Measurements from ENCODE around the gene GTF3C4. TPM values are rescaled to one million over a fixed set of nuclear protein-coding genes. Genes with fewer than 3 reads are reported as not detected.

Gene GTF3C4
- polyA plus RNA-seq, 1 of the 3 experiments (the other 2 are of a cell fraction): 2.8 TPM

DNA sequence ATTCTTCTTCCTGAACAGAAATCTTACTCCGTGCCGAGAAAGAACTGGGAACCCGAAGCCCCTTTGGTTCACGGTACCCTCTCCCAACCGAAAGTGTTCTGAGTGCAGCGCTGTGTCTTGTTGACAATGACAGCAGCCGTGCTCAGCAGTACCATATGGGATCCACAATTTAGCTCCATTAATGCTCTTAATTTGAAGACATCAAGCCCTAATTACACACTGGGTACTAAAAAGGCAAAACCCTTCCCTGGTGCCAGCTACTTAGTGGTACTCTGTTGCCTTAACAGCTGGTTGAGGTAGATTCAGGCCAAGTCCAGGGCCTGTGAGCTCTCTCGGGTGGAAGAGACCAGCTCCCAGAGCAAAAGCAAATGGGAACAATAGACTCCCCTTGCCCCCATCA lies 25.0 kb upstream of the GTF3C4 start (continued):
- no peak for TF ChIP-seq JUND (IDR thresholded peaks at IDR 0.05)
- TF ChIP-seq RCOR1 (IDR thresholded peaks at IDR 0.05; ENCODE audit: low read length): no peak
- no peak for TF ChIP-seq NRF1 (IDR thresholded peaks at IDR 0.05; ENCODE audit: low read depth, low read length)
- TF ChIP-seq, protein P1, sequence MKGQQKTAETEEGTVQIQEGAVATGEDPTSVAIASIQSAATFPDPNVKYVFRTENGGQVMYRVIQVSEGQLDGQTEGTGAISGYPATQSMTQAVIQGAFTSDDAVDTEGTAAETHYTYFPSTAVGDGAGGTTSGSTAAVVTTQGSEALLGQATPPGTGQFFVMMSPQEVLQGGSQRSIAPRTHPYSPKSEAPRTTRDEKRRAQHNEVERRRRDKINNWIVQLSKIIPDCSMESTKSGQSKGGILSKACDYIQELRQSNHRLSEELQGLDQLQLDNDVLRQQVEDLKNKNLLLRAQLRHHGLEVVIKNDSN (IDR thresholded peaks at IDR 0.05; ENCODE audit: borderline replicate concordance, low read depth): no peak

DNA sequence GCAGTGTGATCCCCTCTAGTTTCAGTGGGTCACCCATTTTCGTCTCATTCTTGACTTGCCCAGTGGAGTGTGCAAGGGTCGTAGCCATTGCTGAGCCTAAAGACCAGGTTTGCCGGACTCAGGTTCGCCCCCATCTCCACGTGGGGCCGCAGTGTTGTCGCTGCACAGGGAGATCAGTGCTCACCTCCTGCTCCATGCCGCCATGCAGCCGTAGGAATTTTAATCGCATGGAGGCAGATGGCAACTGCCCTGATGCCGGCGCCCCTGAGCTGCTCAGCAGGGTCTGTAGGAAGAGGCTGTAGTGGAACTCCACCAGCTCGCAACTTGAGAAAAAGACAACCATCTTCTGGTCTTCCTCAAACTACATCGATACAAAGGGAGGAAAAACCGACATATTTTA lies 24.6 kb upstream of the GTF3C4 start:
- ChIA-PET CTCF (interaction anchor here (0.7 to 1.7 kb wide), 4 partner anchors 8 to 256 kb away, joined by 3 to 5 read pairs (median 4); no protein-coding TSS in a partner anchor), POLR2A (no interaction called here)
- no peak overlapping the region for H3K4me2 ChIP-seq
- DNase-seq: no peak
- WGBS (ENCODE audit: low lambda C conversion rate): 96% methylated on average over 15 of the region's 15 CpGs
- no peaks in the 10 kb centered on the region for H3K9me2 ChIP-seq
- H3K4me1 ChIP-seq (ENCODE audit: control insufficient read depth in 1 of 2, insufficient read depth in 2 of 2, low read depth in 1 of 2, low read length in 1 of 2): peaks cover 0 to 7% of the 10 kb centered on the region in 2 experiments; a peak in 3 of 4 replicates
- H3F3A ChIP-seq (replicated peaks; ENCODE audit: insufficient read depth): peaks cover 10% of the 10 kb centered on the region
- H3K9ac ChIP-seq: no peak overlapping the region
- no peaks in the 10 kb centered on the region for H4K20me1 ChIP-seq (ENCODE audit: insufficient read depth)
- no peaks in the 10 kb centered on the region for H3K27me3 ChIP-seq (ENCODE audit: insufficient read depth)
- no peak overlapping the region for H2AFZ ChIP-seq (ENCODE audit: low read depth)
- no peak for TF ChIP-seq EP300 (IDR thresholded peaks at IDR 0.05; ENCODE audit: borderline replicate concordance in 1 of 2, low read depth in 1 of 2, low read length in 1 of 2)
- no peak for TF ChIP-seq RAD21 (IDR thresholded peaks at IDR 0.05; ENCODE audit: low read length)
- no peak for TF ChIP-seq GABPA (IDR thresholded peaks at IDR 0.05; ENCODE audit: low read depth)
- no peak for TF ChIP-seq YY1 (IDR thresholded peaks at IDR 0.05; ENCODE audit: low read depth)
- TF ChIP-seq SMC3 (IDR thresholded peaks at IDR 0.05; ENCODE audit: low read depth, low read length): no peak
- peaks cover 58 to 92% of the 10 kb centered on the region in 2 experiments for H3K36me3 ChIP-seq (replicated peaks in 1 of 2; ENCODE audit: control insufficient read depth in 1 of 2, insufficient read depth in 2 of 2, low read length in 1 of 2)
- H3K27ac ChIP-seq (ENCODE audit: low read depth in 2 of 2, low read length in 1 of 2): no peak overlapping the region
- no peak overlapping the region for H3K4me3 ChIP-seq (ENCODE audit: low read depth in 2 of 2, low read length in 1 of 2)
- no peaks in the 10 kb centered on the region for H3K9me3 ChIP-seq
- no peaks in the 10 kb centered on the region for H3K79me2 ChIP-seq (ENCODE audit: insufficient read depth)

DNA sequence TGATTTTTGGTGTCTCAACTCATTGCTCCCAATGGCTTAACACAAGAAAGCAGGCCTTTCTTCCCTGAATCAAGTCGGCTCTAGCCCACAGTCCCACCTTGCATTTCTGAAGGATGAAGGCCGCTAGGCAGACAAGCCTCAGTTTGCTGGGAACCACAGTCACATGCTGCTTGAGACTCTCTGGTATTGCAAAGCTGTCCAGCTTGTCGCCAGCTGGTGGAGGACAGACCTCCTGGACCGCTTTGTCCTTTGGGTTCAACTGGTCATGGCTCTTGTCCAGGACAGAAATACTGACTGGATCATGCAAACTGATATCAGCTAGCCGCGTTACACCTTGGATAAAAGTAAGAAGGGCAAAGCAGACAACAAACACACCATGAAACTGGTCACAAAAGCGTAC lies 23.5 kb upstream of the GTF3C4 start:
- Histone ChIP-seq H3K4me1 (ENCODE audit: control insufficient read depth in 1 of 2, insufficient read depth in 2 of 2, low read depth in 1 of 2, low read length in 1 of 2) (peaks cover 0 to 7% of the 10 kb centered on the region in 2 experiments; a peak in 3 of 4 replicates), H3K4me2 (no peak overlapping the region; the same call in 1 of the 2 replicates), H3K4me3 (ENCODE audit: low read depth in 2 of 2, low read length in 1 of 2) (no peak overlapping the region), H3K9me3 (no peaks in the 10 kb centered on the region), H3K27me3 (ENCODE audit: insufficient read depth) (no peaks in the 10 kb centered on the region), H3K9ac (no peak overlapping the region; the same call in 1 of the 2 replicates), H4K20me1 (ENCODE audit: insufficient read depth) (no peaks in the 10 kb centered on the region), H2AFZ (ENCODE audit: low read depth) (no peak overlapping the region), H3K27ac (ENCODE audit: low read depth in 2 of 2, low read length in 1 of 2) (peak overlapping the region in 1 of 2 experiments; percentile 93; a peak in 3 of 4 replicates), H3K9me2 (no peaks in the 10 kb centered on the region), H3K79me2 (ENCODE audit: insufficient read depth) (no peaks in the 10 kb centered on the region), H3F3A (replicated peaks; ENCODE audit: insufficient read depth) (peaks cover 10% of the 10 kb centered on the region), H3K36me3 (replicated peaks in 1 of 2; ENCODE audit: control insufficient read depth in 1 of 2, insufficient read depth in 2 of 2, low read length in 1 of 2) (peaks cover 66 to 92% of the 10 kb centered on the region in 2 experiments)
- no peak for TF ChIP-seq TCF12 (IDR thresholded peaks at IDR 0.05)
- TF ChIP-seq GATA2 (CRISPR knock-in tag; IDR thresholded peaks at IDR 0.05): no peak
- 97% methylated on average over 7 of the region's 7 CpGs for WGBS (ENCODE audit: low lambda C conversion rate)
- ChIA-PET POLR2A (no interaction called here), CTCF (interaction anchor here (0.7 to 1.6 kb wide), 3 partner anchors 131 to 255 kb away, joined by 3 to 5 read pairs (median 3); no protein-coding TSS in a partner anchor)
- DNase-seq: no peak
